Glomerular endothelial cell (primary cell): Measurements from ENCODE around the gene TMPRSS4. TPM values are rescaled to one million over a fixed set of nuclear protein-coding genes. Genes with fewer than 3 reads are reported as not detected.

Experiments used
- DNase-seq: peaks from one replicate; pipeline ENCODE4 v3.0.0-alpha.2; 2011; ENCODE audit warnings: low read depth, low spot score; ENCODE audit errors: extremely low read depth
- total RNA-seq: library from RNA; depleted of rRNA; stranded (reverse); fragments of >200 nt; gene quantifications from 2 replicates; pipeline ENCODE4 v1.2.3, GENCODE V29; 2015

TMPRSS4 gene
- total RNA-seq, 1 donor from 2014 or later, result not detected

- no peak for DNase-seq
Measured at GRCh38 chr11:118151431-118151830, 74.6 kb downstream of the TMPRSS4 start.

GRCh38 chr11:118152020-118152551 is 75.2 kb downstream of the TMPRSS4 start:
- no peak for DNase-seq

GRCh38 chr11:118152552-118153471 is 75.9 kb downstream of the TMPRSS4 start, which contains the start of gene SCN4B:
Gene SCN4B (minus strand): TSS chr11:118152823. CDS start chr11:118152673, 150 bp downstream.
- no peak for DNase-seq

DNA sequence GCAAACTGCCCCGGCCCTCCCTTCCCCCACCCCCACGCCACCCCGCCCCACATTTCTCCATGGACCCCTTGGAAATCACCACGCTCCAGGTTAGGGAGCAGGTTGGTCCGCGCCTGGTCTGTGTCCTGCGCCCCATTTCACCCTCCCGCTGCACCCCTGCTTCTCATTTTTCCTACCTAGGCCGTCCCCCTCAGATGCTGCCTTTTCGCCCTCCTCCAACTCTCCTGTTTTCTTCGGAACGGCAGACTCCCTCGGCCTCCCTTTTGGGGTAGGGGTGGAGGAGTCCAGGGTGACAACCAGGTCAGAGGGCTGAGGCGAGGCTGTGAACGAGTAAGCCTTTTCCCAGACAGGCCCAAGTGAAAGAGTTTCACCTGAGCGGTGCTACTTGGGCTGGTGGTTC is 76.6 kb downstream of the TMPRSS4 start:
- DNase-seq, result no peak

DNA sequence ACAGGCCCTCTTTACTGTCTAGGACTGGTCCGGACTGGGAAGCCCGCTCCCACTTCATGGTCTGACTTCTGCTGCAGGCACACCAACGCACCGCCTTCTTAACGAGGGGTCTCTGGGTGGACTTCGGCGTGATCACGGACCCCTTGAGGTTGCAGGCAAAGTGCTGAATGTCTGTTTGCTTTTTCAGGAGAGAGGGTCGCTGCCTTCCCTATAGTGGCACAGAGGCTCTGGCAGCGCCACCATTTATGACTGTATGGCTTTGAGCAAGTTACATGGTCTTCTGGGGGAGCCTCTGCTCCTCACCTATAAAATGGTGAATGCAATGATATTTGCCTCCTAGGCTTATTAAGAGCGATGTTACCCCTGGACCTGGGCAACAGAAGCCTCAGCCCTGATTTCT is 77.1 kb downstream of the TMPRSS4 start:
- no peak for DNase-seq

DNA sequence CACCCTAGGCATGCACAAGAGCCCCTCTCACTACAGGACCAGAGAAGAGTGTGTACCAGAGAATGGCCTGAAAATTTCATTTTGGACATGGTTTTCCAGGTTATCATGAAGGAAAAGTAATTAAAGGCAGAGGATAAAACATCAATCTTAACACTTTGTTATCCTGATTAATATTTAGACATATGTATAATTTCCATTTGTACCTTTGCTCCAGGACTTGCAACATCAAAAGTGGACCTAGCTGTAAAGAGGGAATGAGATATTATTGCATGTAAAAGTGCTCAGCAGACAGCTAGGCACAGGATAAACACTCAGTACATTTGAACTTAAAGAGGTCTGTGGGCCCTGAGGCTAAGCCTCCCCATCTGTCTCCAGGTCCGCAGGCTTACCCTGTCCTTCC is 77.8 kb downstream of the TMPRSS4 start:
- no peak for DNase-seq

DNA sequence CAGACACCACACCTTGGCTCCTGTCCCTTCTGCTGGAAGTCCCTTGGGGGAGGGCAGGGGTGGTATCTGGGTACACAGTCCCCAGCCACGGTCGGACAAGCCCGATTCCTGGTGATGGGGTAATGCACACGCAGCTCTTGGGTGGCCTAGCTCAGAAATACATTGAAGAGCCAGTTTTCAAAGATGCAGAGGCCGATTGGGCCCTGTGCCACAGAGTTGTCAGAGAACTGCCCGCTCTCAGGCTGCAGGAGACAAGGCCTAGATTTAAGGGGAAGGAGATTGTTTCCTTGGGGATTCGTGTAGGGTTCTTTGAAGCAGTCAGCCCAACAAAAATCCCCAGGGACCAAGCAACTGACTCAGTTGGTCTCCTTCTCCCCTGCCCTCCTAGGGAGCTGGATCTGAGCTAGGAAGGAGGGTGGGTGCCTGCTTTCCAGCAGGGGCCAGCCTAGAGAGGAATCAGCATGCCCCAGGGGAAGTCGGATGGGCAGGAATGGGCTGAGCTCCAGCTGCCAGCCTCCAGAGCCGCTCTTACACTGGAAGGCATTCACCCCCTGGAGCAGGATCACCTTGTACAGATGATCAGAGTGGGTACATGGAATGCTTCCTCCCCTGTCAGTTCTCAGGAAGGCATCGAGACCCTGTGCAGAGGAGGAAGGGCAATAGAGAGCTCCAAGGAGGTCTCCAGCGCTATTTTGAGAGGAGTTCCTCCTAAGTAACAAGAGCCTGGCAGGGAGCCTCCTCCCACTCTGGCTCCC is 79.1 kb downstream of the TMPRSS4 start:
- DNase-seq, result no peak

- no peak for DNase-seq
Measured at GRCh38 chr11:118156531-118157185, 79.8 kb downstream of the TMPRSS4 start.

- no peak for DNase-seq
Measured at GRCh38 chr11:118157186-118157895, 80.5 kb downstream of the TMPRSS4 start.

DNA sequence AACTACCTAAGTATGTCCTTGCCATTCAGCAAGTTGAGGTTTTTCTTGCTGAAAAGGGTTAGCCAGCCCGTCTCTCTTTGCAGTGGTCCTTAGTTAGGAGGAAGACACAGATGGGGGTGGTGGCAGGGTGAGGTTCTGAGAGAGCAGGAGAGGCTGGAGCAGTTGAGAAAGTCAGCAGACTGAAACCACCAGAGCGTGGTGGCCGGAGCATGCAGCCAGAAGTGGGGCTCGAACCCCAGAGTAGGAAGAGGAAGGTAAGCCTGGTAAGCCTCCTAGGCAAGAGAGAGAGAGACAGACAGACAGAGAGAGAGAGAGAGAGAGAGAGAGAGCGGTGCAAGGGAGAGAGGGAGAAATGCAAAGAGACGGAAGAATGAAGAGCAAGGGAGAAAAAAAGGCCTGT is 84.9 kb downstream of the TMPRSS4 start:
- no peak for DNase-seq

DNA sequence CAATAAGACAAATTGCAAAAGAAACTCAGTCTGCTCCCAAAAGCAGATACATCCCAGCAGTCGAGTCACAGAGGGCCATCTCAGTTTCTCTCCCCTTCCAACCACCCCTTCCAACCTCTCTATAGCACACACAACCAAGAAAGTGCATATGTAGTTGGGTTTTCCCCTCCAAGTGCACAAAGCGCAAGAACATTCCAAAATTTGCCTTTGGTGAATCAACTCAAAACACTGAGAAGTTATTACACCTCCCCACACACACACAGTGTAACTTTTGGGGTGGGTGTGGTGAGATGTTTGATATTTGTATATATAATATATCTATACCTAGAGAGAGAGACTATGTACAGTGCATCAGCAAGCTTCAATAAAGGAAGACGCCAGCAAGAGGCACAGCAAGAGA is 86.0 kb downstream of the TMPRSS4 start:
- DNase-seq, result no peak

DNA sequence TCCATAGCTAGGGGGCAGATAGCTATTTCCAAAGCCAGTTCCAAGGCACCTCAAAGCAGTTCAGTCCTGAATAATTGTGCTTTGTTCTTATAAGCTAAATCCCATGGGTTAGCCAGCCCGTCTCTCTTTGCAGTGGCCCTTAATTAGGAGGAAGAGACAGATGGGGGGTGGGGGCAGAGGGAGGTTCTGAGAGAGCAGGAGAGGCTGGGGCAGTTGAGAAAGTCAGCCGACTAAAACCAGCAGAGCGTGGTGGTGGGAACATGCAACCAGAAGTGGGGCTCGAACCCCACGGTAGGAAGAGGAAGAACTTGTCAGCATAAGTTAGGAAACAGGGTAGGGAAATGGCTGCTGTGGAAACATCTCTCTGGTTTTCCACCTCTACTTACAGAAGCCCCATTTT is 86.6 kb downstream of the TMPRSS4 start:
- DNase-seq, result no peak

- no peak for DNase-seq
Measured at GRCh38 chr11:118164885-118165284, 88.0 kb downstream of the TMPRSS4 start.

- no peak for DNase-seq
Measured at GRCh38 chr11:118166641-118167040, 89.8 kb downstream of the TMPRSS4 start.

DNA sequence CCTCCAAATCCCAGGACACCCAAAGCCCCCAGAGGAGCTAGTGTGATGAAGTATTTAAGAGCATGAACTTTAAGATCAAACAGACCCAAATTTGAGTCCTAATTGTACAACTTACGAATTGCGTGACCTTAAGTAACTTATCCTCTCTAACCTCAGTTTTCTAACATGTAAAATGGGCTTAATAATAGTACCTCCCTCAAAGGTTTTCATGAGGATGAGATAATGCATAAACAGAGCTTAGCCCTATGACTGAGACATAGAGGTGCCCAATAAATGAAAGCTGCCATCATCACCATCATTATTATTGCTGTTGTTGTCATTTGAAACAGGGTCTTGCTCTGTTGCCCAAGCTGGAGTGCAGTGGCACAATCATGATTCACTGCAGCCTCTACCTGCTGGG is 90.4 kb downstream of the TMPRSS4 start:
- no peak for DNase-seq

DNA sequence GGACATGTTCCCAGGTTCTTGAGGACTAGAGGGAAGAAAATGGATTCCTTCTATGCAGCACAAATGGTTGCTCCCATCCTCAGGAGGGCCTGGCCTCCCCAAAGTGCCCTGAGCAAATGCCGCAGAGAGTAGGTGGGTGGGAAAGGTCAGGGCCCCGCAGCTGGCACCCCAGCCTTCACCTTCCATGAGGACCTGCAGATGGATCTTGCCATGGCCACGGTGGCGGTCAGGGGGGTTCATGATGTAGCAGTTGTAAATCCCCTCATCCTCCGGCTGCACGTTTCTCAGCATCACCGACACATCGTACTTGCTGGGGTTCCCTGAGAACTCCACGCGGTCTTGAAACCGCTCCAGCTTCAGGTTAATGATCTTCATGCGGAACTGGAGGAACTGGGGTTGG is 91.0 kb downstream of the TMPRSS4 start:
- DNase-seq, result no peak

DNA sequence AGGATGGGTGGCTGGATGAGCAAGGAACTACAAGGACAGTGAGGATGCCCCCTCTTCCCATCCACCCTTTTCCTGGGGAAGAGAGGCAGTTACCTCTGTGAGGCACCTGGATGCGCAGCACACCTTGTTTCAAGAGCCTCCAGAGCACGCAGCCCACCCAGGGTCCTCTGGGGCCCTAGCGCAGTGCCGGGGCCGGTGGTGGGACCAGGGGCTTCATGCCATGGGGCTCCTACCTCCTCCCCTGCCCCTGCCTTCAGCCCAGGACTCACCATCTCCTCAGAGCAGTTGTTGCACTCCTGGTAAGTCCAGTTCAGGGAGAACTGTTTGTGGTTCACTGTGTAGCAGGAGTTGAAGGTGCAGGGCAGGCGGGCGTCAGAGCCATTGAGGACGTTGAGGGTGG is 91.4 kb downstream of the TMPRSS4 start:
- DNase-seq, result no peak

GRCh38 chr11:118168751-118169150 is 91.9 kb downstream of the TMPRSS4 start:
- DNase-seq, result no peak

DNA sequence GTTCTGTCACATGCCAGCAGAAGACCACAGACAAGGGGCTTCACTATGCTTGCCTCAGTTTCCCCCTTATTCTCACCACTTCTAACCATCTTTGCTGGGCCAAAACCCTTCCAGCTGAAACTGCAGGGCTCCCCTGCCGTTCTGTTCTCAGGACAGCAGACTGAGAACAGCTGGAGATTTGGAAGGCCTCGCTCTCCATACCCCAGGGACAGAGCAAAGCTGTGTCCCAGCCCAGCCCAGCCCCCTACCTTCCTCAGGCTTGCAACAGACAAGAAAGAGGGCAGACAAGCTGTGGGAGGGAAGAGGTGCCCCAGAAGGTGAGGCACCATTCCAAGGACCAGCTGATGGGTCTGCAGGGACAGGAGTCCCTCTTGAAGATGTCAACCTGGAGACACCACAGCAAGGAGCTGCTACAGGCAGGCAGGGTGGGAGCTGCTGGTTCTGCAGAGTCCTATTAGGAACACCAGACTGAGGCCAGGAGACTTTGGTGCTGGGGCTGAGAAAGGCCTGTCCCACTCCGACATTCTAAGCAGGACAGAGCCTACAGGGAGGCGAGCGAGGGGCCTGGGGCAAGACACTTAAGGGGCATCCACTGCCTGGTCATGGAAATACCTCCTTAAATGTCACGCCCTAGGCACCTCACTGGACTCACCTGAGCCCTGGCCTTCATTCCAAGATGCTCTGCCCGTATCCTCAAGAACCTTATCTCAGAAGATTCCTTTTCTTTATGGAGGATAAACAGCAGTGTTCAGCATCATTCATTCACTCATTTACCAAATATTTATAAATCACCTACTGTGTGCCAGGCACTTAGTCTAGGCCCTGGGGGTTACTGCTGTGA is 92.6 kb downstream of the TMPRSS4 start:
- DNase-seq, result no peak

- DNase-seq, result no peak
Measured at GRCh38 chr11:118170231-118170630, 93.4 kb downstream of the TMPRSS4 start.
